HG02759 (cell line): Measurements from ENCODE around the gene C2CD4D.

ENCODE experiments used
- ATAC-seq: cut with Tn5 transposase; IDR thresholded peaks from one replicate; pipeline ENCODE4 v1.9.1; 2021; ENCODE audit warnings: mild to moderate bottlenecking, moderate library complexity; ENCODE audit not compliant: unreplicated experiment

The C2CD4D gene

DNA sequence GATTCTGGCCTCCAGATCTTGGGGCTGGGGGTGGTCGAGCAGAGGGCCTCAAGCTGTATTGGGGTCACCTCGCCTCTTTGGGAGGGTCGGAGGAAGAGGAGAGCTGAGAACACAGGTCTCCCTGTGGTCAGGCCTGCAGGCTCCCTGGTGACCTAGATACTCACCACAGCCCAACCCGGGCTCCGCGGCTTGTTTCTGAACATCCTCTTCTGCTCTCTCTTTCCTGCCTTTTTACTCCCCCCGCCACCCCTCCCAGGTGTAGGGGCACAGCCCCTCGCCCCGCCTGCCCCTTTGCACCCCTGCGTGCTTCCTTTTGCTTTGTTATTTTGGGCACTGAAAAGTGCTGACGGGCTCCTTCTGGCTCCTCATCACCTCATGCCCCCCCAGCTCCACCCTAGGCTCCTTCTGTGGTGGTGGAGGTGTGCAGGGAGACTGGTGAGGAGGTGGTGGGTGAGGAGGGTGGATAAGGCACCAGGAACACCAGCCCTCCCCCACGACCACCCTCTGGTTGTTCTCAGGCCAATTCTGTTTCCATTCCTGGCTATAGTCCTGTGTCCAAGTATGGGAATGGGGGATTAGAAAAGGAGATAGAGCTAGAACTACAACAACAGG is 23.8 kb downstream of the C2CD4D start:
- ATAC-seq: no peak

DNA sequence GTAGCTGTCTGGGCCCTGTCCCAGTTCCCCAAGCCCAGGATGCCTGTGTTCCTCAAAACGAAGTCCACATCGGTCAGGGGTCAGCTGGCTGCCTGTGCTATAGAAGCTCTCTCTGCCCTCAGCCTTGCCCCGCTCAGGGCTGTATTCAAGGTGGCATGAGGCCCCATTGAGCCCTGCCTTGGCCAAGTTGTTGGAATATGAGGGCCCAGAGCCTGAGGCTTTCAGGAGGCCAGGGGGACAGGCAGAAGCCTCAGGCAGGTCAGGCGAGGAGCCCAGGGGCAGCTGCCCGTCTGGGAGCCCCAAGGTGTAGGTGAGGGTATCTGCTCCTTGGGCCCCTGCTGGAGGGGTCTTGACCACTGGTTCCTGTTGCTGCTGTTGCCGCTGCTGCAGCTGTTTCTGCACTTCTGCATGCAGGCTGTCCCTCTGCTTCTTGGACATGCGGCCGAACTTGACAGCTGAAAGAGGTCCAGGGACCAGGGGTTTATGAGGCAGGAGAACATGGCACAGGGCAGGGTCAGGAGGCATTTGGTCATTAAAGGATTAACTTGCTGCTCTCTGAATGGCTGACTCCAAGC is 24.6 kb downstream of the C2CD4D start:
- no peak for ATAC-seq

GRCh38 chr1:151814426-151814825 is 25.2 kb downstream of the C2CD4D start:
- no peak for ATAC-seq

DNA sequence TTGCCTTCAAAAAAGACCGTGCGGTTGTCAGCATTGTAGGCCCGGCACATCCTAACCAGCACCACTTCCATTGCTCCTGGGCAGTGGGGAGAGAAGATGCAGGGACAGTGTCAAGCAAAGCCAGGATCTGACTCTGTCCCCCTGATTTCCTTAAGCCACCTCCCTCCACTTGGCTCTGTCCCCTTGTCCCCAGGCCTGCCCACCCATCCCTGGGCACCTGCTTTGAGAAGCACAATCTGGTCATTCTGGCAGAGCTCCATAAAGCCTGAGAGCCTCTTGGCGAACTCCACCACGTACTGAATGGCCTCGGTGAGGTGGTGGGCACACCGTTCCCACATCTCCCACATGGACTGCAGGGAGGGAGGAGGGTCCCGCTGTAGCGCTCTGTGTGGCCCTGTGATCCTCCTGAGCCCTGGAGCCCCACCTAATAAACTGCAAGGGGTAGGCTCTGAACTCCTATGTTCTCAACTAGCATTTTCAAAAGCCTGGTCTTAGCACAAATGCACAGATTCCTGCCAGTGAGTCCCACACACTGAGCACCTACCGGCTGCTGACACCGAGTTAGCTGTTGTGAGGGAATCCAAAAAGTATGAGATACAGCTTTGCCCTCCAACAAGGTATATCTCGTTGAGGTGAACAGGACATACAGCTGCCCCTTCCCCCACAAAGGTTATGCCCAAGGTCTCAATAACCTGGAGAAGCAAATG is 26.2 kb downstream of the C2CD4D start:
- no peak for ATAC-seq

- ATAC-seq: no peak
Observed at GRCh38 chr1:151811181-151811580, 28.4 kb downstream of the C2CD4D start.

- no peak for ATAC-seq
Observed at GRCh38 chr1:151809985-151810556, 29.5 kb downstream of the C2CD4D start.

DNA sequence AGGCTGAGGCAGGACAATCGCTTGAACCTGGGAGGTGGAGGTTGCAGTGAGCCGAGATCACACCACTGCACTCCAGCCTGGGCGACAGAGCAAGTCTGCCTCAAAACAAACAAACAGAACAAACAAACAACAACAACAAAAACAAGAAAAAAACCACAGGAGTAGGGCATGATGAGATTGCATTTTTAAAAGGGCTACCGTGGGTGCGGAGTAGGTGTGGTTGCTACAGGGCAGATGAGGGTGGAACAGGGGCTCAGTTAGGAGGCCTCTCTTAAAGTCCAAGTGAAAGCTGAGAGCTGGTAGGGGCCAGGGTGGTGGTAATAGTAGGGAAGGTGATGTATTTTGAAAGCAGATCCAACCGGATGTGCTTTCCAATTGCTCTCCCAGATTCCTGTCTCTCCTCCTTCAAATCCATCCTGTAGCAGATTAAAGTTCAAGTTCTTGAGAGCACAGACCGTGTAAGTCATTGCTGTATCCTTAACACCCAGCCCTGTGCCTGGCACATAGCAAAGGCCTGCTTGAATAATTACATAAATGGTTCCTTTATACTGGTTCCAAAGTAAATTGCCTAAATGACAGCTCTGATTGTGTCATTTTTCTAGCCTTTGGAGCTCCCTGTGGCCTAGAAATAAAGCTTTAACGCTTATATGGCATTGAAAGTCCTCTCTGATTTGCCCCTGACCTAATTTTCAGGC is 30.2 kb downstream of the C2CD4D start:
- no peak for ATAC-seq

GRCh38 chr1:151807766-151808165 is 31.9 kb downstream of the C2CD4D start:
- no peak for ATAC-seq

GRCh38 chr1:151807131-151807530 is 32.5 kb downstream of the C2CD4D start:
- ATAC-seq: no peak

GRCh38 chr1:151806170-151806569 is 33.5 kb downstream of the C2CD4D start:
- no peak for ATAC-seq

DNA sequence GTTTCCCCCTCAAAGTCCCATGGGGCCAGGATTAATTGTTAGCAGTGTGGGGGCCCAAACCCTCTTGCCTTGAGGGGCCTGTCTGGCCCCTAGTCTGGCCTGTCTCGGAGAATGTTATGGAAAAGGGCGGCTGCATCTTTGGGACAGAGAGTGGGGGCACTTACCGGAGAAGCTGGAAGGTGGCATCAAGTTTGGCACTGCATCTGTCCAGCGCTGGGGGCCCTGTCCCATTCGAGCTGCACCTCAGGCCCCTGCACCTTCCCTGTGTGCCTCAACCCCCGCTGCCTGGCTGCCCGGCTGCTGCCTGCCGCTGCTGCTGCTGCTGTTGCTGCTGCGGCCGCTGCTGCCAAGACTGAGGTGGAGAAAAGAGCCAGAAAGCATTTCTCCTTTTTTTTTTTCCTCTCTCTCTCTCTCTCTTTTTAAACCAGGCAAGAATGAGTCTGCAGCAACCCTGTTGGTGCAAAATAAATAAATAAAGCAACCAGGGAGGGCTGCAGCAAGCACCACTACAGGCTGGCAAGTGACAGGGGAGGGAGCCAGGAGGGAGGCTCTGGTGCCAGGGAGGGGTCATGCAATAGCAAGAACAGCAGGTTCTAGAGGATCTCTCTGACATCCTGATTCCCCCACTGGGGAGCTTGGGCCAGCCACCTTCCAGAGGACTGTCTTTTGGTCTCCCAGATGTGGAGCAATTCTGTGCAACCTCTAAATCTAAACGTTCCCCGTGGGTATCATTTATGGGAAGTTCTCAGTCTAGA is 34.4 kb downstream of the C2CD4D start, which contains the start of gene LINGO4:
TSS of gene LINGO4 (minus strand) at position 354 of the 755 bp plus-strand sequence. CDS start 2,715 bp downstream, outside the sequence.
- no peak for ATAC-seq

GRCh38 chr1:151803915-151804314 is 35.7 kb downstream of the C2CD4D start:
- ATAC-seq: no peak

- ATAC-seq: no peak
Observed at GRCh38 chr1:151803164-151803563, 36.5 kb downstream of the C2CD4D start.

GRCh38 chr1:151802372-151802771 is 37.2 kb downstream of the C2CD4D start:
- no peak for ATAC-seq

DNA sequence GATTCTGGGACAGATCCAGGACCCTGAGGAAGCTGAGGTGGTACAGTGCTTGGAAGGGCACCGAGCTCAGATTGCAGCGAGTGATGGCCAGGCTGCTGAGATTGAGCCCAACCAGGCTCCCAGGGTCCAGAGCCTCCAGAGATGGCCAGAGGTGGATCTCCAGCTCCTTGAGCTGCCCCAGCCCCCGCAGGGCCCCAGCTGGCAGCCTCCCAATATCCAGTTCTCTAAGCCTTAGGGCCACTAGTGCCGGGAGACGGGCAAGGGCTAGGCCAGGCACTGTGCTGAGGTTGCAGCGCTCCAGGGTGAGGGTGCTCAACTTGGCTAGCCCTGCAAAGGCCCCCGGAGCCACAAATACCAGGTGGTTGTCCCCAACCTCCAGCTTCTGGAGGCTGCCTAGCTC is 37.8 kb downstream of the C2CD4D start:
- no peak for ATAC-seq

DNA sequence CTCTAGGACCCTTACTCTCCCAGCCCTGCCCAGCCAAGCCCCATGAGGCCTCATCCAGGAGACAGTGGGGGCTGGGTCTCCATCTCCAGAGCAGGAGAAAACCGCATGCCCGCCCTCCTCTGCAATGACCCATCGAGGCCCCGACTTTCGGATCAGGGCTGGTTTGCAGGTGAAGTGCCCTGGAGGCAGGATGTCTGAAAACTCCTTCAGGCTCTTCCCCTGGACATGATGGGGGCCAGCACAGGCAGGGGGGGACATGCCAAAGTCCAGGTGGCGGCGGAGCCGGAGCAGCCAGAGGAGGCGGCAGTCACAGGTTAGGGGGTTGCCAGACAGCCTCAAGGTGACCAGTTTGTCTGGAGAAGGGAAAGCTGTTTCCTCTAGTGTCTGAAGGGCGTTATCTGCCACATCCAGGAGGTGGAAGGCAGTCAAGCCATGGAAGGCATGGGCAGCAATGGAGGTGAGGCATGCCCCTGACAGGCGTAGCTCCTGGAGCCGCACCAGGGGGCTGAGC is 38.3 kb downstream of the C2CD4D start:
- ATAC-seq: no peak

DNA sequence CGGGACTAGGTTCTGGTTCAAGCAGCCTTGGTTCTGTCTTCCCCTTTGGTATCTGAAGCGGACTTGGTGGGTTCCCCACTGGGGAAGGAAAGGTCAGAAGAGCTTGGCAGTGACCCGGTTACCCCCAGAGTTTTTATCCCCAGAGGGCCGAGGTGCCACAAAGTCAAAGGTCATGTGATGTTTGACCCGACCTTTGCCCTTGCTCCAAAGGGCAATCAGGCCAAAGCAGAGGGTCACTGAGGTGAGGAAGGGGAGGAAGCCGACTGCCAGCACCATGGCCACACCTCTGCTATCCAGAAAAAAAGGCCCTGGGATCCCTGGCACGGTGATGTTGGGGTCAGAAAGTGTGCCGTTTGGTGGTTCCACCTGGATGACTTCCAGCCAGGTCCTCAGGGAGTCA is 38.8 kb downstream of the C2CD4D start:
- no peak for ATAC-seq

GRCh38 chr1:151799179-151800022 is 40.2 kb downstream of the C2CD4D start:
- no peak for ATAC-seq

- no peak for ATAC-seq
Observed at GRCh38 chr1:151798571-151798970, 41.0 kb downstream of the C2CD4D start.
